Right lobe of liver (tissue), 6 donors: ENCODE data around the gene CNFN. TPM values are rescaled to one million over a fixed set of nuclear protein-coding genes. Genes with fewer than 3 reads are reported as not detected.

ENCODE experiments used
- ATAC-seq, 4 donors: fragments of 200-7000 bp; cut with Tn5 transposase; one replicate each; pipeline ENCODE4 v1.9.1; 2020; ENCODE audit warnings: mild to moderate bottlenecking in 4 of 4, moderate library complexity in 4 of 4
- DNase-seq, 3 donors: peaks; one replicate each; pipeline ENCODE4 v3.0.0-alpha.2; 2020
- H3K27ac ChIP-seq, 3 donors: fragments of 200-600 bp; one replicate each; pipeline ENCODE4 v1.8.0; 2022
- H3K27me3 ChIP-seq, 2 donors: fragments of 200-600 bp; one replicate each; pipeline ENCODE4 v1.8.0; 2022
- H3K36me3 ChIP-seq, 4 donors: fragments of 200-600 bp; sonication (generic) in 1 of 4; one replicate each; pipeline versions ENCODE4 v1.5.1 to v1.8.0; 2017 to 2022; ENCODE audit warnings: control low read depth in 1 of 4
- H3K4me1 ChIP-seq, 4 donors: fragments of 200-600 bp; sonication (generic) in 1 of 4; one replicate each; pipeline versions ENCODE4 v1.5.1 to v1.8.0; 2017 to 2022; ENCODE audit warnings: control low read depth in 1 of 4
- H3K4me3 ChIP-seq, 3 donors: fragments of 200-600 bp; one replicate each; pipeline ENCODE4 v1.8.0; 2022
- H3K9me3 ChIP-seq, 4 donors: fragments of 200-600 bp; sonication (generic) in 1 of 4; one replicate each; pipeline versions ENCODE4 v1.5.1 to v1.8.0; 2017 to 2022; ENCODE audit warnings: control low read depth in 1 of 4
- CTCF ChIP-seq, 4 donors: fragments of 200-600 bp in 3 of 4; fragments of 450-650 bp in 1 of 4; IDR thresholded peaks; one replicate each; pipeline versions ENCODE4 v1.5.1 to v1.8.0; 2016 to 2022; ENCODE audit warnings: antibody characterized with exemption in 4 of 4, mild to moderate bottlenecking in 2 of 4
- POLR2A ChIP-seq: fragments of 450-650 bp; IDR thresholded peaks from one replicate; pipeline ENCODE4 v1.6.1; 2017; ENCODE audit warnings: antibody characterized with exemption, mild to moderate bottlenecking
- WGBS: methylation state at CpG from one replicate; pipeline ENCODE4 v1.1.6; 2018; ENCODE audit warnings: low coverage, low lambda C conversion rate; ENCODE audit not compliant: insufficient coverage; ENCODE audit errors: missing lambda C conversion rate; 5-methylcytosine and 5-hydroxymethylcytosine counted together
- intact Hi-C, 2 donors: fragments of 100-400 bp; cut with DNase I; formaldehyde crosslinking; loops; one replicate each; pipeline versions ENCODE4 v1.11.2 to v1.14.1; 2022
- total RNA-seq, 6 experiments: library from RNA; depleted of rRNA in 2 of 6; stranded (reverse); fragments of >200 nt in 2 of 6; fragmentation: NEBNext Ultra II Directional in 3 of 6; extraction: Animal tissue kit (Norgen Biotek cat#: 25700) in 3 of 6; gene quantifications; one replicate each; pipeline versions ENCODE4 v1.1.0 to v1.2.4, GENCODE V29; 2016 to 2023
- donor health status: DM: no; HTN: yes; CAD: no.
- donor health status: DM: no; HTN: no; CAD: no.
- donor health status: DM: no; HTN: no; CAD: no.
- donor health status: DM: no; HTN: yes; CAD: no.
- donor health status: DM: no; HTN: yes; CAD: no.

Gene CNFN
- total RNA-seq, 6 experiments from 2014 or later, result not detected

GRCh38 chr19:42407816-42408175 lies 17.7 kb upstream of the CNFN start:
- Histone ChIP-seq H3K9me3 (no peaks in the 10 kb centered on the region), H3K4me3 (no peak overlapping the region), H3K4me1 (peaks cover 0 to 12% (median 6%) of the 10 kb centered on the region in 4 donors), H3K27ac (no peak overlapping the region), H3K27me3 (no peaks in the 10 kb centered on the region), H3K36me3 (no peaks in the 10 kb centered on the region)
- DNase-seq (no peak), ATAC-seq (no peak)
- no peak for TF ChIP-seq POLR2A
- TF ChIP-seq CTCF (IDR thresholded peaks at IDR 0.05), result no peak
- intact Hi-C loops, result loop anchor here in 1 of 2 donors (10.0 kb wide), 1 partner anchor 283 kb away; no protein-coding TSS in a partner anchor
- whole genome bisulfite sequencing, result 89% methylated on average over 4 of the region's 10 CpGs

- Histone ChIP-seq H3K27me3 (no peaks in the 10 kb centered on the region), H3K4me3 (no peak overlapping the region), H3K9me3 (no peaks in the 10 kb centered on the region), H3K36me3 (no peaks in the 10 kb centered on the region), H3K4me1 (peaks cover 0 to 12% (median 6%) of the 10 kb centered on the region in 4 donors), H3K27ac (no peak overlapping the region)
- WGBS, result 89% methylated on average over 5 of the region's 30 CpGs
- DNase-seq, result peak in 1 of 3 donors; percentile 39
- TF ChIP-seq CTCF (IDR thresholded peaks at IDR 0.05) (no peak), POLR2A (no peak)
- ATAC-seq, result no peak
- intact Hi-C loops, result loop anchor here in 1 of 2 donors (10.0 kb wide), 1 partner anchor 282 kb away; no protein-coding TSS in a partner anchor
Measured at GRCh38 chr19:42407085-42407815, 17.2 kb upstream of the CNFN start.

- no CpG with 5 or more reads among the region's 11 CpGs for WGBS
- intact Hi-C loops, result loop anchor here in 1 of 2 donors (10.0 kb wide), 1 partner anchor 281 kb away; no protein-coding TSS in a partner anchor
- no peak for DNase-seq
Measured at GRCh38 chr19:42406111-42406510, 16.0 kb upstream of the CNFN start.

GRCh38 chr19:42403586-42403985 lies 13.5 kb upstream of the CNFN start:
- DNase-seq (no peak), ATAC-seq (no peak)
- no peak overlapping the region for H3K27ac ChIP-seq
- 96% methylated on average over 7 of the region's 10 CpGs for WGBS
- no peaks in the 10 kb centered on the region for H3K27me3 ChIP-seq
- intact Hi-C loops, result loop anchor here in 1 of 2 donors (10.0 kb wide), 1 partner anchor 279 kb away; no protein-coding TSS in a partner anchor
- H3K4me1 ChIP-seq, result no peaks in the 10 kb centered on the region
- H3K9me3 ChIP-seq, result no peaks in the 10 kb centered on the region
- no peak overlapping the region for H3K4me3 ChIP-seq
- no peak for TF ChIP-seq POLR2A
- TF ChIP-seq CTCF (IDR thresholded peaks at IDR 0.05), result no peak
- H3K36me3 ChIP-seq, result no peaks in the 10 kb centered on the region

More at GRCh38 chr19:42406111-42406510, 16.0 kb upstream of the CNFN start:
- Histone ChIP-seq H3K9me3 (no peaks in the 10 kb centered on the region), H3K36me3 (no peaks in the 10 kb centered on the region), H3K4me3 (no peak overlapping the region), H3K27ac (no peak overlapping the region), H3K4me1 (peaks cover 0 to 12% (median 6%) of the 10 kb centered on the region in 4 donors), H3K27me3 (no peaks in the 10 kb centered on the region)
- TF ChIP-seq POLR2A (no peak), CTCF (IDR thresholded peaks at IDR 0.05) (no peak)
- ATAC-seq, result no peak
